ENCODE measurements around the gene KISS1. TPM values are rescaled to one million over a fixed set of nuclear protein-coding genes. Genes with fewer than 3 reads are reported as not detected.

Gene KISS1
- total RNA-seq, 2 donors from 2014 or later: not detected

DNA sequence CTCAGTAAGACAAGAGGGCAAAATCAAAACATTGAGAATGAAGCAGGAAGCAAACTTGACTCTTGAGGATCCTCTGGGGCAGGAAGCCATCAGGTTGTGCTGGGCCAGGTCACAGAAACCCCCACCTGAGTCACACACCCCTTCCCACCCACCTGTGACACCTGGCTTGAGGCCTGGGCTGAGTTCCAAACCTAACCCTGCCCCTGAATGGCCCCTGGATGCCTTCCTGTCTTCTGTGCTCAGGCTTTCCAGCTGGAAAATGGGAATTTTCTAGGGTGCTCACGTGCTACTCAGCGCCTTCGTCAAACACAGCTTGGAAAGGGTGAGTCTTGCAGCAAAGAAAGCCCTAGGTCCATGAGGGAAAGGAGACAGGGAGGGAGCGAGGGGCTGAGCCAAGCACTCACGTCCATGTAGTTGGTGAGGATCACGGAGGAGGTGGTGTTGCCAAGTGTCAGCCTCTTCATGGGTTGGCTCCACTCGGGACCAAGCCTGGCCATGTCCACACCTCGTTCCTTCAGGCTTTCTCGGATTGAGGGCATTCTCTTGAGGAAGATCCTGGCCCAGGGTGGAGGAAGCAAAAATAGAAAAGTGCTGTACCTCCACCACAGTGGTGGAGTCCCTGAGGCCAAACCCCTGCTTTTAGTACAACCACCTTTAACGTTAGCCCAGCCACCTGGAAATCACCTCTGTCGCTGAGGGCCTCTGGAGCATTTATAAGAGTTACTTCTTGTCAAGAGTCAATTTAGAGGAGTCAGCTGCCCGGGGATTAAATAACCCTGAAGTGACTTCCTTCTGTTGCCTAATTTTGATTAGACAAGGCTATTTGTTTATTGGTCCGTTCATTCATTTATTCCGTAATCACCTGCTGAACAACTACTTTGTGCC lies 34.4 kb downstream of the KISS1 start:
- Histone ChIP-seq H3K36me3 (no peaks in the 10 kb centered on the region), H3K27ac (no peak overlapping the region), H3K27me3 (no peaks in the 10 kb centered on the region), H3K4me1 (no peaks in the 10 kb centered on the region), H3K4me3 (no peak overlapping the region), H3K9me3 (no peaks in the 10 kb centered on the region)
- TF ChIP-seq, protein P1, sequence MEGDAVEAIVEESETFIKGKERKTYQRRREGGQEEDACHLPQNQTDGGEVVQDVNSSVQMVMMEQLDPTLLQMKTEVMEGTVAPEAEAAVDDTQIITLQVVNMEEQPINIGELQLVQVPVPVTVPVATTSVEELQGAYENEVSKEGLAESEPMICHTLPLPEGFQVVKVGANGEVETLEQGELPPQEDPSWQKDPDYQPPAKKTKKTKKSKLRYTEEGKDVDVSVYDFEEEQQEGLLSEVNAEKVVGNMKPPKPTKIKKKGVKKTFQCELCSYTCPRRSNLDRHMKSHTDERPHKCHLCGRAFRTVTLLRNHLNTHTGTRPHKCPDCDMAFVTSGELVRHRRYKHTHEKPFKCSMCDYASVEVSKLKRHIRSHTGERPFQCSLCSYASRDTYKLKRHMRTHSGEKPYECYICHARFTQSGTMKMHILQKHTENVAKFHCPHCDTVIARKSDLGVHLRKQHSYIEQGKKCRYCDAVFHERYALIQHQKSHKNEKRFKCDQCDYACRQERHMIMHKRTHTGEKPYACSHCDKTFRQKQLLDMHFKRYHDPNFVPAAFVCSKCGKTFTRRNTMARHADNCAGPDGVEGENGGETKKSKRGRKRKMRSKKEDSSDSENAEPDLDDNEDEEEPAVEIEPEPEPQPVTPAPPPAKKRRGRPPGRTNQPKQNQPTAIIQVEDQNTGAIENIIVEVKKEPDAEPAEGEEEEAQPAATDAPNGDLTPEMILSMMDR (IDR thresholded peaks at IDR 0.05): no peak
- no peak for DNase-seq (ENCODE audit: low spot score)

DNA sequence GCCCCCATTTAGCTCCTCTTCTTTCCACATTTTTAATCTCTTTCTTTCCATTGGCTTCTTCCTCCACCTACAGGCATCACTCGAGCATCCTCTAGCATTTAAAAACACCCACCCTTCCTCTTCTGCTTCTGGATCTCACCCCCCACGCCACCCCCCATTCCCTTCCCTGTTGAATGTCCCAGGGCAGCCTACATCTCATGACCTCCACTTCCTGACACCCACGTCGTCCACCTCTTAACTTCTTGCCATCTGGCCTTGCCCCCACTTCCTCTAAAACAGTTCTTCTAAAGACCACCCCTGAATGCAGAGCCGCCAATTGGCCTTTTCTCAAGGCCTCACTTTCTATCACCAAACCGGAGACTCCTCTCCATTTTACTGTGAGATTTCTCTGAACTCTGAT lies 38.3 kb downstream of the KISS1 start:
- no peak for DNase-seq (ENCODE audit: low spot score)
- Histone ChIP-seq H3K27me3 (no peaks in the 10 kb centered on the region), H3K4me3 (no peak overlapping the region), H3K27ac (no peak overlapping the region), H3K9me3 (no peaks in the 10 kb centered on the region), H3K36me3 (no peaks in the 10 kb centered on the region), H3K4me1 (no peaks in the 10 kb centered on the region)
- TF ChIP-seq, protein P1 (IDR thresholded peaks at IDR 0.05): no peak

DNA sequence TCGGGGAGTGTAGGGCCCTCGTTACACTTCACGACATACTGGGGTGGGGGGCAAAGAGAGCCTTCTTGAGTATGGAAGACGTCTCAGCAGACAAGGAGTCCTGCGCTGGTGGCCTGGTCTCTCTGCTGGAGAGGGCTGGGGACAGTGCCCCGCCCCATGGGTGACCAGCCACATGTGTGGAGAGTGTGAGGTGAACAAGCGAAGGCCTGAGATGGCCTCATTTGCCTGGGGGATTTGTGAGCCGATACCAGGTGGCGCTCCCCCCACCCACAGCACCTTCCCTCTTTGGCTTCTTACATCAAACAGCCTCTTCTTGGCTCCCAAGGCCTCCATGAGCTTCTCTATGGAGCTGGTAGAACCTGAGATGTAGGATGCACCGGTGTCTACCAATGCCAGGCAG lies 40.4 kb downstream of the KISS1 start:
- Histone ChIP-seq H3K4me1 (peaks cover 0 to 16% of the 10 kb centered on the region in 2 donors), H3K4me3 (no peak overlapping the region), H3K27ac (no peak overlapping the region), H3K36me3 (no peaks in the 10 kb centered on the region), H3K9me3 (no peaks in the 10 kb centered on the region), H3K27me3 (no peaks in the 10 kb centered on the region)
- DNase-seq (ENCODE audit: low spot score): no peak
- TF ChIP-seq, protein P1 (IDR thresholded peaks at IDR 0.05): no peak

DNA sequence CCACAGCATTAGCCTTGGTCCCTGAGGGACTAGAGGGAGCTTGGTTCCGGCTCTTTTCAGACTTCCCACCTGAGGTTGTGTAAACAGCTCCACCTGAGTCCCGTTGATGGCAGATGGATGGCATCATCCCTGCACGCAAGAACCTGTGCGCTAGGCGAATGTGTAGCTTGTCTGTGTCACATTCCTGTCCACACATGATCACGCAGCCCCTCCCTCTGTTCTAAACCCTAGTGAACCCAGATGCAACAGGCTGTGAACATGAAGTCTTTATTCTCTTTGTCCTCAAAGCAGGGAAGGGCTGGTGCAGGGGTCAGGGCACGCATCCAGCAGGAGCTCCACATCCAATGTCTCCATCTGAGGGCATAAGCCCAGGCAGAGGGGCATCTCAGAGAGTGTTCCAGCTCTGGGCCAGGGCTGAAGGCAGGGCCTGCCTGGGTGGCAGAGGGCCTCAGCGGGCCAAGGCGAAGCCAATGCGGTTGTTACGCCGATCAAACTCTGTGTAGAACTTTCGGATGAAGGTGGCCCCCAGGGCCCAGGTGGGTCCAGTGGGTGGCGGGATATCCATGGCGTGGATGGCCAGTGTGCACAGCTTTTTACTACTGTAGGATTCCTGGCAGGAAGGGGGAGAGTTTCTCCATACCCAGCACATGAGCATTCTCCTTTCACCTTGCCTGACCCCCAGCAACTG lies 41.6 kb downstream of the KISS1 start:
- Histone ChIP-seq H3K4me1 (peaks cover 0 to 26% of the 10 kb centered on the region in 2 donors), H3K9me3 (no peaks in the 10 kb centered on the region), H3K27ac (no peak overlapping the region), H3K36me3 (no peaks in the 10 kb centered on the region), H3K27me3 (no peaks in the 10 kb centered on the region), H3K4me3 (no peak overlapping the region)
- no peak for DNase-seq (ENCODE audit: low spot score)
- TF ChIP-seq, protein P1 (IDR thresholded peaks at IDR 0.05): no peak

DNA sequence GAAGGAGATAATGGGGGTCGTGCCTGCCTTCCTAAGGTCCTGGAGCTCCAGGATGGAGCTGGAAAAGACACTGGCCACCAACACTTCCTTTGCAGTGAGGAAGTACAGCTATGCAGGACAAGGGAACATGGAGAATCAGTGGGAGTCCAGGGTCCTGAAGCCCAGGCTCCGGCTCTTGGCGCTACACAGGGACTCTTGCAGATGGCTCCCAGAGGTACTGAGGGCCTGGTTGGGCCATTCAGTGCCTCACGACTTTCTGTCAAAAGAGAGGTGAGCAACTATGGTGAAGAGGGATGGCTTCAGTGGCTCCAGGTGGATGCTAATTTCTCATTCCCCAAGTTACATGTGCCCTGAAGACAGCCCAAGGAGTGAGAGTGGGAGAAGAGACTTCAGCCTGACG lies 42.6 kb downstream of the KISS1 start:
- Histone ChIP-seq H3K9me3 (no peaks in the 10 kb centered on the region), H3K36me3 (no peaks in the 10 kb centered on the region), H3K27ac (no peak overlapping the region), H3K27me3 (no peaks in the 10 kb centered on the region), H3K4me3 (no peak overlapping the region), H3K4me1 (peaks cover 0 to 26% of the 10 kb centered on the region in 2 donors)
- no peak for DNase-seq (ENCODE audit: low spot score)
- TF ChIP-seq, protein P1 (IDR thresholded peaks at IDR 0.05): no peak
